ENCODE data around the gene MPHOSPH9.

The MPHOSPH9 gene

DNA sequence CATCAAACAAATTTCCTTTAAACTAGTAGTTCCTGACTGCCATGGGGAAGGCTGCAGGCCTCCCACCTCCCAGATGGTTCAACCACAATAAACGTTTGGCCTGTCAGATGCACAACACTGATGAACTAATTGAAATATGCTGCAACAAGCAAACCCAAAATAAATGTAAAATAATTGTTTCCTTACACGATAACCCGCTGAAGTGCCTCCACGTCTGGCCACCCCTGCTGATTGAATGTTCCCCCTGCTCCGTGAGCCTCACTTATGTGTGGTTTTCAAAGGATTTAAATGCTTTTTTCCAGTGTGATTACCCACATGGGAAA lies 90.5 kb downstream of the MPHOSPH9 start:
- no peaks in the 10 kb centered on the region for H3K79me2 ChIP-seq (ENCODE audit: insufficient read depth, low read depth)
- no peaks in the 10 kb centered on the region for H4K20me1 ChIP-seq (ENCODE audit: insufficient read depth)
- no peak overlapping the region for H2AFZ ChIP-seq (ENCODE audit: low read depth)
- TF ChIP-seq, protein P1, sequence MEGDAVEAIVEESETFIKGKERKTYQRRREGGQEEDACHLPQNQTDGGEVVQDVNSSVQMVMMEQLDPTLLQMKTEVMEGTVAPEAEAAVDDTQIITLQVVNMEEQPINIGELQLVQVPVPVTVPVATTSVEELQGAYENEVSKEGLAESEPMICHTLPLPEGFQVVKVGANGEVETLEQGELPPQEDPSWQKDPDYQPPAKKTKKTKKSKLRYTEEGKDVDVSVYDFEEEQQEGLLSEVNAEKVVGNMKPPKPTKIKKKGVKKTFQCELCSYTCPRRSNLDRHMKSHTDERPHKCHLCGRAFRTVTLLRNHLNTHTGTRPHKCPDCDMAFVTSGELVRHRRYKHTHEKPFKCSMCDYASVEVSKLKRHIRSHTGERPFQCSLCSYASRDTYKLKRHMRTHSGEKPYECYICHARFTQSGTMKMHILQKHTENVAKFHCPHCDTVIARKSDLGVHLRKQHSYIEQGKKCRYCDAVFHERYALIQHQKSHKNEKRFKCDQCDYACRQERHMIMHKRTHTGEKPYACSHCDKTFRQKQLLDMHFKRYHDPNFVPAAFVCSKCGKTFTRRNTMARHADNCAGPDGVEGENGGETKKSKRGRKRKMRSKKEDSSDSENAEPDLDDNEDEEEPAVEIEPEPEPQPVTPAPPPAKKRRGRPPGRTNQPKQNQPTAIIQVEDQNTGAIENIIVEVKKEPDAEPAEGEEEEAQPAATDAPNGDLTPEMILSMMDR (conservative IDR thresholded peaks at IDR 0.05; ENCODE audit: low read depth, low read length): no peak
- no peaks in the 10 kb centered on the region for H3K27me3 ChIP-seq (ENCODE audit: insufficient read depth, low read depth)
- H3K27ac ChIP-seq: no peak overlapping the region
- H3K4me3 ChIP-seq (IDR thresholded peaks at IDR 0.05; ENCODE audit: insufficient read depth, low read depth, low read length): no peak overlapping the region
- no peaks in the 10 kb centered on the region for H3K36me3 ChIP-seq (ENCODE audit: insufficient read depth)
- peaks cover 7% of the 10 kb centered on the region for H3K4me1 ChIP-seq (ENCODE audit: low read depth, poor library complexity, severe bottlenecking)
- no peak overlapping the region for H3K9ac ChIP-seq
- H3K4me2 ChIP-seq: no peak overlapping the region

DNA sequence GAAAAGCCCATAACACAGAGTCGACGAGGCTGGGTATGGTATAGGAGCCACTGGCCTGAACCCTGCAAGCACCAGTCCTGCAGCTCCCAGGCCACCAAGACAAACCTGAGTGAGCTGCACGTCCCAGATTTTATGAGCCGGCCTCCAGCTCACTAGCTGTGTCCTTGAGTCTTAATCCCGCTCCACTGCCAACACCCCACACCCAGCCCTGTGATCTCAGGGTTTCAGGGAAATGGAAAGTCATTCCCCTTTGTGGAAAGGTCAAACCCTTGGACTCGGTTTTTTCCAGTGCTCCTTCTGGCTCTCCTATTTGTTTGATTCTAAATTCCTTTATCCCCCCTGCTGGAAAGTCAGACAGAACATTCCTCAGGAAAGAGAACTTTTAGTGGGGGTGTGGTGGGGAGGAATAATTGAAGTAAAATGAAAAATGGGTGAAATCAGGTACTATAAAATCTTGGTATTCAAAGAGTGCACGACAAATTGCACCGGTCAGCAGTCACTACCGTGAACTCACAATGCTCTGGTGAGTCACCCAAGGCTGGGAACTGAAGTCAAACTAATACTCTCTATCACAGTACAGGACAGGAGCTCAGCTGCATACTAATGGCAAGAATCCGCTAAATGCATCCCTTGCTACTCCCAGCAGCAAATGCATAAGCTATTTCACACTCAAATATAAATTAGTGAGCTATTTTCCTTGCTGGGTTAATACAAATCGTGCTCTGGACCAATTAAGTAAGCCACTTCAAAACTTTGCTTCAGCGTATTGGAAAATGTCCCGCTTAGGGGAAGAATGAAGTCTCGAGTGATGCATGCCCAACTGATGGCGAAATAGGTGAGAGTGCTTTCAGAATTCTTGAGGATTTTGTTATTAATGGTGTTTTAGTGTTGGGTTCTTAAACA lies 91.1 kb downstream of the MPHOSPH9 start:
- Histone ChIP-seq H3K4me1 (ENCODE audit: low read depth, poor library complexity, severe bottlenecking) (peaks cover 7% of the 10 kb centered on the region), H2AFZ (ENCODE audit: low read depth) (no peak overlapping the region), H3K4me2 (no peak overlapping the region), H3K27me3 (ENCODE audit: insufficient read depth, low read depth) (no peaks in the 10 kb centered on the region), H3K79me2 (ENCODE audit: insufficient read depth, low read depth) (no peaks in the 10 kb centered on the region), H4K20me1 (ENCODE audit: insufficient read depth) (no peaks in the 10 kb centered on the region), H3K4me3 (IDR thresholded peaks at IDR 0.05; ENCODE audit: insufficient read depth, low read depth, low read length) (no peak overlapping the region), H3K36me3 (ENCODE audit: insufficient read depth) (no peaks in the 10 kb centered on the region), H3K27ac (no peak overlapping the region), H3K9ac (no peak overlapping the region)
- TF ChIP-seq, protein P1 (conservative IDR thresholded peaks at IDR 0.05; ENCODE audit: low read depth, low read length): no peak

DNA sequence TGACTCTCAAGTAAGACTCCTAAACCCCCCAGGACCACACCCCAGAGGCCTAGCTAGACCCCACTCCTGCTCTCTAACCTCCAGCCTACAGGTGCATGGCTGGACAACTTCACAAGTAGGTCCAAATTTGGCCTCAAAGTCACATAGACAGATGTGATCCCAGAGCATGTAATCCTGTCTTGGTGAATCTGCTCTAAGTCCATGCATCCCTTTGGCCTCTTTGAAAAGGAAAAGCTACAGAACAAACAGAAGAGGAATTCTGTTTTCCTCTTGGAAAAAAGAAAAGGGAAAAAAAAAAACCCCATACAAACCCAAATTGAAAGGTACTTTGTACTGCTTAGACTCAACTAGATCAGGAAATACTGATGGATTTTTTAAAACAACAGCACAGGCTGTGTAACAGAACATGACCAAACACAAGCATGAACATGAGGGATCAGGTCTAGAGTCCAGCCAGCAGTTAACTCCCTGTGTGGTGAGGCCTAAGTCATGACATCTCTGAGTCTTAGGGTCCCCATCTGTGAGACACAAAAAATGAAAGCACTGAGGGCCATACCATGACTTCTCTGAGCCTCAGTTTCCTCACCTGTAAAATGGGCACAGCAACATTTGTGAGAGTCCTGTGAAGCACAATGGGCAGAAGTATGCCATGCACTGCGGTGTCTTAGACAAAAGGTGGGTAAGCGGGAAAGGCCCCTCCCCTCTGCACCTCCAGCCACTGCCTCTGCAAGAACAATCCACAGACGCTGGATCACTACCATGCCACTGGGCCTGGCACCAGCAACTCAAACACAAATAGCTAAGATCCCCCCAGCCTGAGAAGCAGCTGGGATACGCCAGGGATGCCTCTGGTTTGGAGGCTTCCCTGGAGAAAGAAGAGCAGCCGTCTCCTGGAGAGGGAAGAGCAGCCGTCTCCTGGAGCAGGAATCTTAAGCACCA lies 92.0 kb downstream of the MPHOSPH9 start:
- Histone ChIP-seq H2AFZ (ENCODE audit: low read depth) (no peak overlapping the region), H4K20me1 (ENCODE audit: insufficient read depth) (no peaks in the 10 kb centered on the region), H3K79me2 (ENCODE audit: insufficient read depth, low read depth) (no peaks in the 10 kb centered on the region), H3K4me2 (no peak overlapping the region), H3K36me3 (ENCODE audit: insufficient read depth) (no peaks in the 10 kb centered on the region), H3K27me3 (ENCODE audit: insufficient read depth, low read depth) (no peaks in the 10 kb centered on the region), H3K27ac (no peak overlapping the region), H3K9ac (no peak overlapping the region), H3K4me1 (ENCODE audit: low read depth, poor library complexity, severe bottlenecking) (peaks cover 7% of the 10 kb centered on the region), H3K4me3 (IDR thresholded peaks at IDR 0.05; ENCODE audit: insufficient read depth, low read depth, low read length) (no peak overlapping the region)
- TF ChIP-seq, protein P1 (conservative IDR thresholded peaks at IDR 0.05; ENCODE audit: low read depth, low read length): no peak

DNA sequence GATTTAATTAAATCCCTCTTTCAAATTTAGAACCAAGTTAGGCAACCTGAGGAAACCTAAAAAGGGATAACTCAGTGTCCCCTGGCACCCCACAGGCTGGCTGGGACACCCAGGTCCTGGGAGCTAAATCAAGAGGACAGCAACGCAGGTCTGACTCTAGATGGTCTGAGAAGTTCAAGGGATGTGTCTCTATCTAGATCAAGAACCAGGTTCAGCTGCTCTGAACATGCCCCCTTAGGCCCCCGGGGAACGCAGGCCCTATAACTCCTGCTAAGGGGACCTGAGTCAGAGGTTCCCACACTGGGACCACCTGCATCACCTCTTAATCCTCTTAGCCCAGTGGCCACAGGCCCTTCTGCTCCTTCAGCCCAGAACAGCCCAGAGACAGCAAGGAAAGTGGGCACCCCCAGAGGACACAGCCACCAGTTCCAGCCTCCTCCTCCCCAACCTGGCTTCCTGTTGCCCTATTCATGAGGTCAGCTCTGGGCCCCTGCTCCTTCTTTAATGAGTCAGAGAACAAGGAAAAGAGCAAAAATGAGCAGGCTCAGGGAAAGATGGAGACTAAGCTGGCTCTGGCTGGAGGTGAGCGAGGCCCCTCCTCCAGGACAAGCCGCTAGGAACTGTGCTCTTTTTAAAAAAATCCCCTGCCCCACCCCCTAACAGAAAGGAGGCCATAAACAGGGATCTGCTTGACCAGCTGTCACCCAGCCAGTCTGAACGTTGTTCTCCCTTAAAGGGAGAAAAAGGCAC lies 92.8 kb downstream of the MPHOSPH9 start:
- no peak overlapping the region for H3K4me2 ChIP-seq
- TF ChIP-seq, protein P1 (conservative IDR thresholded peaks at IDR 0.05; ENCODE audit: low read depth, low read length): no peak
- no peaks in the 10 kb centered on the region for H4K20me1 ChIP-seq (ENCODE audit: insufficient read depth)
- H3K36me3 ChIP-seq (ENCODE audit: insufficient read depth): no peaks in the 10 kb centered on the region
- H2AFZ ChIP-seq (ENCODE audit: low read depth): no peak overlapping the region
- H3K27ac ChIP-seq: no peak overlapping the region
- H3K27me3 ChIP-seq (ENCODE audit: insufficient read depth, low read depth): no peaks in the 10 kb centered on the region
- H3K4me1 ChIP-seq (ENCODE audit: low read depth, poor library complexity, severe bottlenecking): peaks cover 7% of the 10 kb centered on the region
- no peak overlapping the region for H3K4me3 ChIP-seq (IDR thresholded peaks at IDR 0.05; ENCODE audit: insufficient read depth, low read depth, low read length)
- no peaks in the 10 kb centered on the region for H3K79me2 ChIP-seq (ENCODE audit: insufficient read depth, low read depth)
- H3K9ac ChIP-seq: no peak overlapping the region

All from KMS-11 (cell line).